Heart left ventricle (tissue), 13 donors: ENCODE results near the gene RAB17.

Source experiments
- CTCF ChIP-seq, 12 donors: fragments of 200-600 bp; sonication (generic) in 4 of 12; IDR thresholded peaks; one replicate each; pipeline versions ENCODE4 v1.5.0 to v1.8.0; 2018 to 2022; ENCODE audit warnings: antibody characterized with exemption in 12 of 12, mild to moderate bottlenecking in 5 of 12
- POLR2A ChIP-seq, 2 donors: fragments of 450-650 bp; IDR thresholded peaks; one replicate each; pipeline ENCODE4 v1.6.1; 2017; ENCODE audit warnings: antibody characterized with exemption in 2 of 2, mild to moderate bottlenecking in 2 of 2, moderate library complexity in 2 of 2
- donor health status: ischemic (EF 13 %, LVEDD 7.1; RV severe dilation, severe dysfunction).
- donor health status: DM: no; HTN: yes; CAD: no.
- donor health status: DM: no; HTN: no; CAD: no.
- donor health status: ischemic (EF 25% LVEDD 6.9; RV normal size, moderate dysfunction).
- donor health status: ischemic (EF 25% LVEDD 5.7; RV mildly dilated, moderate dysfunction).
- donor health status: ischemic (EF 35%, LVEDD 5.7; RV mildly dilated, moderate dysfunction).
- donor health status: nonischemic (EF 11% LVEDD 7.7; RV severe dilation, severe dysfunction).
- donor health status: DM: yes; HTN: yes; CAD: no.
- donor health status: PGD.
- donor health status: ischemic (EF 29% LVEDD 5.4; RV normal size, mild dysfunction).
- donor health status: nonischemic (EF 23%, LVEDD 6.1; RV moderate dilation, normal function).

- TF ChIP-seq CTCF (IDR thresholded peaks at IDR 0.05), result no peak
- no peak for TF ChIP-seq POLR2A (IDR thresholded peaks at IDR 0.05)
Observed at GRCh38 chr2:237524631-237525030, 65.9 kb downstream of the RAB17 start.
